Measurements from ENCODE around the gene EXOSC1. TPM values are rescaled to one million over a fixed set of nuclear protein-coding genes. Genes with fewer than 3 reads are reported as not detected.
A peak's percentile ranks its signal among the peaks of the same experiment; 100 is the strongest.

EXOSC1 gene, protein sequence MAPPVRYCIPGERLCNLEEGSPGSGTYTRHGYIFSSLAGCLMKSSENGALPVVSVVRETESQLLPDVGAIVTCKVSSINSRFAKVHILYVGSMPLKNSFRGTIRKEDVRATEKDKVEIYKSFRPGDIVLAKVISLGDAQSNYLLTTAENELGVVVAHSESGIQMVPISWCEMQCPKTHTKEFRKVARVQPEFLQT
- 10 to 100 TPM; 14.8 to 24.6 (median 16.9) TPM for total RNA-seq
- 10 to 100 TPM; 26.0 to 34.5 TPM for polyA plus RNA-seq
- long read RNA-seq, donor 1, transcript EXOSC1-204 (8 exons, 923 nt), result major isoform, 6 of 10 reads
- long read RNA-seq, donor 1, partial matches to known transcripts, result 1 of 10 reads
- long read RNA-seq, donor 1, other reads (novel, unspliced or antisense), result 1 of 10 reads
- long read RNA-seq, donor 2, transcript EXOSC1-204 (8 exons, 923 nt), result major isoform, 19 of 28 reads
- long read RNA-seq, donor 2, partial matches to known transcripts, result 3 of 28 reads
- long read RNA-seq, donor 2, other reads (novel, unspliced or antisense), result 3 of 28 reads
- long read RNA-seq, donor 3, transcript EXOSC1-204 (8 exons, 923 nt), result major isoform, 7 of 10 reads
- long read RNA-seq, donor 3, partial matches to known transcripts, result 1 of 10 reads
- long read RNA-seq, donor 3, other reads (novel, unspliced or antisense), result 1 of 10 reads

DNA sequence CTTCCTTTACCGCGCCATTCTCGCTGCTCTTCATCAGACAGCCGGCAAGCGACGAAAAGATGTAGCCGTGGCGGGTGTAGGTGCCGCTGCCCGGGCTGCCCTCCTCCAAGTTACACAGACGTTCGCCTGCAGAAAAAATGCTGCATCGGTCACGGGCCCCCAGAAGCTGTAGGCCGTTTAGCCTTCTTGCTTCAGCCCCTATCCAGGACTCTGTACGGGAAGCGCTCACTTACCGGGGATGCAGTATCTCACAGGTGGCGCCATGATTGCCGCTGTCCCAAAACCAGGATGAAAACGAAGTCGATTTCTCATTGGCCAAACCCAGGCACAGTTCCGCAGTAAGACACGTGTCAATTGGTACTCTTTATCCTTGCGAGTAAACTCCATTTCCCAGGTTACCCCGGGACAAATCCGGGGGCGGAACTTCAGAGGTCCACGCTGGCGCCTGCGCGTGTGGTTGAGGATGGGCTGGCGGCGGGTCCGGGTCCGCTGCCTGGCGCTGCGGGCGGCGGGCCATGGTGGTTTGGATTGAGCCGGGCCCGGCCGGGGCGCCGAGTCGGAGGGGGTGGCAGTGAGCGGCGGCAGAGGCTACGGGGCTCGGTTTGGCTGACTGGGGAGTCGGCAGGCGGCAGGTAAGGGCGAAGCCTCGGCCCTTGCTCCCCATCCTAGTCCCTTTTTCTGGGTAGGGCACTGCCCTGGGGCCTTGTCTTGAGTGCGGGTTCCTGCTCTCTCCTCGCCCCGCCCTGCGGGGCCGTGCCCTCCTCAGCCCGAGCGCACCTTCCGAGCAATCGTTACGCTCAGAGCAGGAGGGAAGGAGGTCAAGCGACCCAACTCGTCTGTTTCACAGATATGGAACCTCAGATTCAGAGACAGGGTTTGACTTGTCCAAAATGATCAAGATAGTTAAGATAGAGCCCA, at the start of gene EXOSC1, which contains the start of gene ZDHHC16:
Gene EXOSC1, minus strand, starts transcription at position 285 of the 918 bp plus-strand sequence. Its CDS starts 21 bp downstream, at position 264.
Gene ZDHHC16, plus strand, starts transcription at position 454 of the 918 bp plus-strand sequence. CDS start 5,501 bp downstream, outside the sequence.
- H3K4me1 ChIP-seq, result peaks cover 4 to 46% (median 35%) of the 10 kb centered on the region in 12 donors
- H3K36me3 ChIP-seq, result peaks cover 0 to 29% (median 19%) of the 10 kb centered on the region in 9 donors
- WGBS, 4 donors, result 0 to 1% (median 0%) methylated on average over 50 to 66 of the region's 66 CpGs
- ATAC-seq, result peak; percentile 97 to 98 (median 98)
- DNase-seq, result peak; percentile 92 to 94 (median 93)
- H3K27ac ChIP-seq, result peak within 1 kb of the TSS; percentile 27 to 83 (median 72)
- H3K9me3 ChIP-seq, result no peaks in the 10 kb centered on the region
- intact Hi-C loops (cut with DNase I), result loop anchor here in 3 of 10 donors (2.0 to 10.0 kb wide), 3 partner anchors 17 to 51 kb away; partner anchors contain the start of genes MMS19 (in 2 of the 3) and UBTD1 (in 2 of the 3)
- H3K4me3 ChIP-seq, result peak within 1 kb of the TSS; percentile 62 to 96 (median 89)
- no peaks in the 10 kb centered on the region for H3K27me3 ChIP-seq
- TF ChIP-seq, protein P1, sequence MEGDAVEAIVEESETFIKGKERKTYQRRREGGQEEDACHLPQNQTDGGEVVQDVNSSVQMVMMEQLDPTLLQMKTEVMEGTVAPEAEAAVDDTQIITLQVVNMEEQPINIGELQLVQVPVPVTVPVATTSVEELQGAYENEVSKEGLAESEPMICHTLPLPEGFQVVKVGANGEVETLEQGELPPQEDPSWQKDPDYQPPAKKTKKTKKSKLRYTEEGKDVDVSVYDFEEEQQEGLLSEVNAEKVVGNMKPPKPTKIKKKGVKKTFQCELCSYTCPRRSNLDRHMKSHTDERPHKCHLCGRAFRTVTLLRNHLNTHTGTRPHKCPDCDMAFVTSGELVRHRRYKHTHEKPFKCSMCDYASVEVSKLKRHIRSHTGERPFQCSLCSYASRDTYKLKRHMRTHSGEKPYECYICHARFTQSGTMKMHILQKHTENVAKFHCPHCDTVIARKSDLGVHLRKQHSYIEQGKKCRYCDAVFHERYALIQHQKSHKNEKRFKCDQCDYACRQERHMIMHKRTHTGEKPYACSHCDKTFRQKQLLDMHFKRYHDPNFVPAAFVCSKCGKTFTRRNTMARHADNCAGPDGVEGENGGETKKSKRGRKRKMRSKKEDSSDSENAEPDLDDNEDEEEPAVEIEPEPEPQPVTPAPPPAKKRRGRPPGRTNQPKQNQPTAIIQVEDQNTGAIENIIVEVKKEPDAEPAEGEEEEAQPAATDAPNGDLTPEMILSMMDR (IDR thresholded peaks at IDR 0.05), result peak in 4 of 12 donors; percentile 9 to 39 (median 24)
- TF ChIP-seq POLR2A (IDR thresholded peaks at IDR 0.05), result peak in 1 of 2 donors; percentile 81

DNA sequence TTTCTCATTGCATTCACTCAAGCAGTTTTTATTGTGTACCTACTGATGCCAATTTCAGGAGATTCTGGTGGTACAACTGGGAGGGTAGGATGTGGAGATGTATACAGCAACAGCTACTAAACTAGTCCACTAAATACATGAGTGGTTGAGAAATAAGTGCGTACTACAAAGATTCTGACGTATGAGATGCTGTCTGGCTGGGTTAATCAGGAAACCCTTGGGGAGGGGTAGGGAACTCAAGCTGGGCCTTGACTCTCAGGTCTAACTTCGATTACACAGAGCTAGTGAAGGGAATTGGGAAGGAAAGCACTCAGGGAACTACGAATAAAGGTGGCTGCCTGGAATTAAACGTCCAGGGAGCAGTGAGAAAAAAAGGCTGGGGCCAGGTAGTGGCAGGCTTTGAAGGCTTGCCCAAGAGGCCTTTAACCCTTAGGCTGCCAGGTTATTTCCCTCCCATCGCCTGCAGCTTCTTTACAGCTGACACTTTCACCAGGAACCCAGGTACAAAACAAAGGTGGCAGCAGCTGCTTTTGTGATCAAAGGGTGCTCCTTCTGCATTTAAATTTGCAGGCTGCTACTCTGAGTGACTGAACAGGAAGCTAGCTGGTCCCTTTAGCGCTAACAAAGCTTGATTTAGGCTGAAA, 49.2 kb upstream of the EXOSC1 start:
- intact Hi-C loops (cut with DNase I), result loop anchor here in 8 of 10 donors (5.0 to 10.0 kb wide), 7 partner anchors 47 to 242 kb away; partner anchors contain the start of genes EXOSC1 (in 2 of the 8), ZDHHC16 (in 2 of the 8) and ZFYVE27 (in 1 of the 8)
- Histone ChIP-seq H3K27ac (peak overlapping the region in 7 of 12 donors; percentile 36 to 69 (median 50)), H3K27me3 (no peaks in the 10 kb centered on the region), H3K4me1 (peaks cover 9 to 75% (median 55%) of the 10 kb centered on the region in 12 donors), H3K36me3 (peaks cover 0 to 9% (median 3%) of the 10 kb centered on the region in 9 donors), H3K9me3 (no peaks in the 10 kb centered on the region), H3K4me3 (no peak overlapping the region)
- no peak for DNase-seq
- 23 to 29% (median 27%) methylated on average over 7 of the region's 7 CpGs for WGBS, 4 donors
- no peak for ATAC-seq
- no peak for TF ChIP-seq POLR2A (IDR thresholded peaks at IDR 0.05)
- TF ChIP-seq, protein P1 (IDR thresholded peaks at IDR 0.05), result no peak

DNA sequence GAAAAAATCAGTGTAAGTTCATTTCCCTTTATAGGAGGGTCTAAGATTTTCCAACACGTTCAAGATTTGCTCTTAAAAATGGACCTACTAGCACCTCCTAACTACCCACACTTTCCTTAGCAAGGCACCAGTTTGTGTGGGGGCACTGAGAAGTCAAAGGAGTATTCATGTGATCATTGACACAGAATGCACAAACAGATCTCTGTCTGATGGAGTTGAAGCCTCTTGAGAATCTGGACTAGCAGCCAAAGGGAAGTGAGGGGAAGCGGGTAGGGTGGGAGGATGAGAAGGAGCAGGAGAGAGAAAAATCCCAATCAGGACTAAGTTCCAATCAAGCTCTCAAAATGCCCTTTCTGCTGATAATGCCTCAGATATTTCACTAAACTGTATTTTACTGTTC, 48.3 kb upstream of the EXOSC1 start:
- Histone ChIP-seq H3K4me3 (no peak overlapping the region), H3K27ac (peak overlapping the region in 10 of 12 donors; percentile 8 to 69 (median 48)), H3K9me3 (no peaks in the 10 kb centered on the region), H3K36me3 (peaks cover 0 to 9% (median 3%) of the 10 kb centered on the region in 9 donors), H3K27me3 (no peaks in the 10 kb centered on the region), H3K4me1 (peaks cover 9 to 80% (median 56%) of the 10 kb centered on the region in 12 donors)
- TF ChIP-seq, protein P1 (IDR thresholded peaks at IDR 0.05), result no peak
- no peak for TF ChIP-seq POLR2A (IDR thresholded peaks at IDR 0.05)
- 5 to 15% (median 12%) methylated on average over 2 of the region's 2 CpGs for WGBS, 4 donors
- ATAC-seq (no peak), DNase-seq (no peak)
- intact Hi-C loops (cut with DNase I), result loop anchor here in 4 of 10 donors (10.0 kb wide), 3 partner anchors 49 to 61 kb away; partner anchors contain the start of genes EXOSC1 (in 1 of the 4) and ZDHHC16 (in 1 of the 4)

All from heart left ventricle (tissue), 16 donors.